ENCODE data around the gene SKP2.

GRCh38 chr5:36145311-36145710 is 6.6 kb upstream of the SKP2 start:
- TF ChIP-seq POLR2A (IDR thresholded peaks at IDR 0.05; ENCODE audit: low read depth, low read length) (no peak), POLR2AphosphoS5 (IDR thresholded peaks at IDR 0.05; ENCODE audit: low read depth, low read length) (no peak), TAF1 (IDR thresholded peaks at IDR 0.05; ENCODE audit: borderline replicate concordance, low read depth, low read length) (no peak)
